ENCODE measurements around the gene RECQL5. TPM values are rescaled to one million over a fixed set of nuclear protein-coding genes. Genes with fewer than 3 reads are reported as not detected.

RECQL5 gene
- total RNA-seq (2022; extraction: Qiagen RNA extraction), result 21.9 to 27.7 TPM (median 26.7 TPM) in 5 replicates

DNA sequence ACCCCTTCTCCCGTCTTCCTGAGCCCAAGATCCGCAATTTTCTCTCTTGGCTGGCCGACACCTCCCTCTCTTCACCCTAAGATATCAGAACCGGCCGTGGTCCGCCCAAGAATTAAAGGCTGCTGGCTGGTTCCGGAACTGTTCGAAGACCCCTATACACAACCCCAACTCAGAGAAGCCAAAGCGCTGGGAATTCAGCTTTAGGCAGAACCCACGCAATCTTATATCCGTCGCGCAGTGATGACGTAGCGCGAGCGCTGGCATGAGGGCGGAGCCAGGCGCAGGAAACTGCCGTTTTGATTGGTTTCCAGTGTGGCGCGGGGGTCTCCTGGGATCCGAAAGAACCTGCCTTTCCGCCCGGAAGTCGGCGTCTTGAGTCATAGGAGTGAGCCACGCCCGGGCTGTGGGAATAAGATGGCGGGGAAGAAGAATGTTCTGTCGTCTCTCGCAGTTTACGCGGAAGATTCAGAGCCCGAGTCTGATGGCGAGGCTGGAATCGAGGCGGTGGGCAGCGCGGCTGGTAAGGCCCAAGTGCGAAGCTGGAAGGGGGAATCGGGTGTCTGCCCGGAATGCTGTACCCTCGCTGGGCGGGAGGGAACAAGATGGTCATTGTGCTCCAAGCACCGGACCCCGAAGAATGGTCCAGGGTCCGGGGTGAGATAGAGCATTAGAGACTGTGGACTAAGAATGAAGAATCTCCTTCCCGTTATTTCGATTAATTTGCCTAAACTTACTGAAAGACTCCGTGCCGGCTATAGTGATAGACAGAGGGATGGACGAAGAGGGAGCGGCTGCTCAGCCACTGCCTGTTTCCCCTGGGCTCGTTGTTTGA, at the start of gene RECQL5, which contains the start of gene SAP30BP:
Gene RECQL5 (minus strand): TSS at position 196 of the 832 bp plus-strand sequence. CDS start 597 bp downstream, outside the sequence.
Gene SAP30BP (plus strand): TSS at position 380 of the 832 bp plus-strand sequence. CDS start 35 bp downstream, at position 415.

GRCh38 chr17:75632863-75633485, 34.0 kb downstream of the RECQL5 start, which contains the start of gene SMIM5:
SMIM5 (plus strand) TSS chr17:75633434; CDS start chr17:75640202, 6,768 bp downstream.

GRCh38 chr17:75587675-75588595, 79.0 kb downstream of the RECQL5 start, which contains the start of gene MYO15B:
MYO15B (plus strand) TSS chr17:75587800; CDS start chr17:75588058, 258 bp downstream.

Other genes starting within 250 kb of the RECQL5 start
- gene TMEM94, start 210.5 kb downstream of the RECQL5 start, total RNA-seq (2022; extraction: Qiagen RNA extraction), result 30.1 to 53.5 TPM (median 47.1 TPM) in 5 replicates
- gene CASKIN2, start 151.6 kb downstream of the RECQL5 start, total RNA-seq (2022; extraction: Qiagen RNA extraction), result 7.3 to 14.5 TPM (median 12.9 TPM) in 5 replicates
- gene TSEN54, start 150.6 kb downstream of the RECQL5 start, total RNA-seq (2022; extraction: Qiagen RNA extraction), result 24.7 to 40.2 TPM (median 35.3 TPM) in 5 replicates
- gene LLGL2, start 141.5 kb downstream of the RECQL5 start, total RNA-seq (2022; extraction: Qiagen RNA extraction), result 20.1 to 33.9 TPM (median 32.7 TPM) in 5 replicates
- 31.9 to 58.4 TPM (median 48.6 TPM) in 5 replicates for gene MYO15B, start 79.4 kb downstream of the RECQL5 start, total RNA-seq (2022; extraction: Qiagen RNA extraction)
- gene SMIM5, start 33.7 kb downstream of the RECQL5 start, total RNA-seq (2022; extraction: Qiagen RNA extraction), result 0.71 to 1.1 TPM (median 1.0 TPM) in 5 replicates
- gene SAP30BP, start 184 bp upstream of the RECQL5 start, total RNA-seq (2022; extraction: Qiagen RNA extraction), result 121 to 138 TPM (median 123 TPM) in 5 replicates
- 81.3 to 148 TPM (median 126 TPM) in 5 replicates for gene ITGB4, start 54.3 kb upstream of the RECQL5 start, total RNA-seq (2022; extraction: Qiagen RNA extraction)
- 56.4 to 83.4 TPM (median 76.0 TPM) in 5 replicates for gene GALK1, start 98.0 kb upstream of the RECQL5 start, total RNA-seq (2022; extraction: Qiagen RNA extraction)
- gene UNK, start 117.7 kb upstream of the RECQL5 start, total RNA-seq (2022; extraction: Qiagen RNA extraction), result 25.1 to 30.9 TPM (median 29.6 TPM) in 5 replicates
- 3.2 to 6.9 TPM (median 6.3 TPM) in 5 replicates for gene UNC13D, start 177.2 kb upstream of the RECQL5 start, total RNA-seq (2022; extraction: Qiagen RNA extraction)
- 86.8 to 93.9 TPM (median 89.6 TPM) in 5 replicates for gene WBP2, start 188.2 kb upstream of the RECQL5 start, total RNA-seq (2022; extraction: Qiagen RNA extraction)
- 145 to 227 TPM (median 215 TPM) in 5 replicates for gene TRIM47, start 211.4 kb upstream of the RECQL5 start, total RNA-seq (2022; extraction: Qiagen RNA extraction)
- 24.6 to 40.6 TPM (median 35.3 TPM) in 5 replicates for gene TRIM65, start 229.8 kb upstream of the RECQL5 start, total RNA-seq (2022; extraction: Qiagen RNA extraction)
- gene MRPL38, start 237.7 kb upstream of the RECQL5 start, total RNA-seq (2022; extraction: Qiagen RNA extraction), result 78.3 to 135 TPM (median 120 TPM) in 5 replicates